ENCODE results near the gene TVP23C. TPM values are rescaled to one million over a fixed set of nuclear protein-coding genes. Genes with fewer than 3 reads are reported as not detected.
"Not testable (repeated sequence)": the region's sequence is repeated elsewhere in the genome, so short reads cannot be mapped to it uniquely, and the experiment has no call there.

Gene TVP23C
- total RNA-seq, 5 donors from 2014 or later (not counting 1 experiment from before 2014, with no cell fraction given): 9.6 to 27.3 (median 17.8) TPM

- H3K4me1 ChIP-seq (ENCODE audit: control insufficient read depth in 1 of 2, extremely low read depth in 1 of 2, insufficient read depth in 2 of 2, low read length in 2 of 2); H3K27ac Mint-ChIP-seq; H3K27me3 Mint-ChIP-seq; H3K9me3 Mint-ChIP-seq; H3K36me3 ChIP-seq (ENCODE audit: control insufficient read depth in 2 of 2, extremely low read depth in 1 of 2, insufficient read depth in 1 of 2, low read length in 1 of 2); H3K27ac ChIP-seq (ENCODE audit: low read length); DNase-seq; H3K4me3 Mint-ChIP-seq; H3K4me1 Mint-ChIP-seq; ATAC-seq (replicated peaks in 1 of 4); H3K9me3 ChIP-seq; POLR2A ChIA-PET; H3K27me3 ChIP-seq (replicated peaks in 1 of 2; ENCODE audit: control insufficient read depth in 2 of 2, extremely low read depth in 1 of 2, insufficient read depth in 2 of 2, low read length in 1 of 2); CTCF ChIA-PET; H3K4me3 ChIP-seq (ENCODE audit: control insufficient read depth in 1 of 2, extremely low read depth in 1 of 2, low read length in 1 of 2): not testable (repeated sequence)
- H3K36me3 Mint-ChIP-seq: peaks cover 26% of the 10 kb centered on the region
- WGBS (ENCODE audit: insufficient coverage): no CpG with 5 or more reads among the region's 3 CpGs
Measured at GRCh38 chr17:15533122-15533521, 30.2 kb downstream of the TVP23C start.

GRCh38 chr17:15526292-15527218 lies 36.7 kb downstream of the TVP23C start:
- H3K4me1 ChIP-seq (ENCODE audit: control insufficient read depth in 1 of 2, extremely low read depth in 1 of 2, insufficient read depth in 2 of 2, low read length in 2 of 2); H3K4me1 Mint-ChIP-seq; H3K27ac Mint-ChIP-seq; H3K4me3 Mint-ChIP-seq; H3K4me3 ChIP-seq (ENCODE audit: control insufficient read depth in 1 of 2, extremely low read depth in 1 of 2, low read length in 1 of 2); H3K27me3 Mint-ChIP-seq; H3K9me3 ChIP-seq; H3K27me3 ChIP-seq (replicated peaks in 1 of 2; ENCODE audit: control insufficient read depth in 2 of 2, extremely low read depth in 1 of 2, insufficient read depth in 2 of 2, low read length in 1 of 2); H3K9me3 Mint-ChIP-seq; POLR2A ChIA-PET; H3K36me3 ChIP-seq (ENCODE audit: control insufficient read depth in 2 of 2, extremely low read depth in 1 of 2, insufficient read depth in 1 of 2, low read length in 1 of 2); H3K27ac ChIP-seq (ENCODE audit: low read length): not testable (repeated sequence)
- WGBS (ENCODE audit: insufficient coverage): no CpG with 5 or more reads among the region's 8 CpGs
- ATAC-seq (replicated peaks in 1 of 4) (peak in 2 of 4 experiments; percentile 44 to 58), DNase-seq (peak in 1 of 35 experiments; percentile 32)
- CTCF ChIA-PET: interaction anchor here in 1 of 2 donors (0.6 kb wide), 1 partner anchor 15 kb away, joined by 3 read pairs; no protein-coding TSS in a partner anchor
- peaks cover 14% of the 10 kb centered on the region for H3K36me3 Mint-ChIP-seq

DNA sequence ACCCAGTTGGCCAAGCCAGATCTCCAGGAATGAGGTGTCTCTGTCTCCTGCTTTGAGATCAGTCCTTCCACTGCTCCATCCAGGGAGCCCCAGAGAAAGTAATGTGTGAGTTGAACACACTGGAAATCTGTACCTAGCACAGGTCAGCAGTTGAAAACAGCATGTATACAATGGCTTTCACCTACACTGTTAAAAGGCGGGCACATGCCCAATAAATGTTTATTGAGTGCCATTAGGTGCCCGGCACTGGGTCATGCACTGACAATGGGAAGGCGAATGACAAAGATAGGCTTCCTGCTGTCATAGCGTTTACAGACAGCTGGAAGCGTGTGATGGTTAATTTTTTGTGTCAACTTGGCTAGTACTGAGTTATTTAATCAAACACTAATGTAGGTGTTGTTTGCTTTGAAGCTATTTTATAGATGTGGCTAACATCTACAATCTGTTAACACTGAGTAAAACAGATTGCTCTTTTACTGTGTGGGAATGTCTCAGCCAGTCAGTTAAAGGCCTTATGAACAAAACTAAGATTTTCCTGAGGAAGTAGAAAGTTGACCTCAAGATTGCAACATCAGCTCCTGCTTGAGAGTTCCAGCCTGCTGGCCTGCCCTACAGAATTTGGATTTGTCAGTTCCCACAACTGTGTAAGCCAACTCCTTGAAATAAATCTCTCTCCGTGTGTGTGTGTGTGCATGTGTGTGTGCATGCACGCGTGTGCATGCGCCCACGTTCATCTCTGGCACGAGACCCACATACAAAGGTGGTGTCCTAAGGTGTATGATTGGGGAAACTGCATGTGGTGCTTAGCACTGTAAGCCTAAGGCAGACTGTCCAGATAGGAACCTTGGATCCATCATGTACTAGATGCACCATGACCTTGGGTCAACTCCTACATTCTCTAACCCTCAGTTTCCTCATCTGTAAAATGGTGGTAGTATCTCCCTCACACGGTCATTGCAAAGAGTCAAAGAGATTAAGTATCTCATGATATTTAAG lies 38.0 kb downstream of the TVP23C start:
- ATAC-seq (replicated peaks in 1 of 4); H3K4me1 ChIP-seq (ENCODE audit: control insufficient read depth in 1 of 2, extremely low read depth in 1 of 2, insufficient read depth in 2 of 2, low read length in 2 of 2); CTCF ChIA-PET; H3K4me3 ChIP-seq (ENCODE audit: control insufficient read depth in 1 of 2, extremely low read depth in 1 of 2, low read length in 1 of 2); H3K27me3 Mint-ChIP-seq; H3K27ac Mint-ChIP-seq; H3K36me3 Mint-ChIP-seq; H3K4me1 Mint-ChIP-seq; H3K36me3 ChIP-seq (ENCODE audit: control insufficient read depth in 2 of 2, extremely low read depth in 1 of 2, insufficient read depth in 1 of 2, low read length in 1 of 2); POLR2A ChIA-PET; H3K27ac ChIP-seq (ENCODE audit: low read length); DNase-seq; H3K27me3 ChIP-seq (replicated peaks in 1 of 2; ENCODE audit: control insufficient read depth in 2 of 2, extremely low read depth in 1 of 2, insufficient read depth in 2 of 2, low read length in 1 of 2); H3K9me3 ChIP-seq; H3K4me3 Mint-ChIP-seq; H3K9me3 Mint-ChIP-seq: not testable (repeated sequence)
- WGBS (ENCODE audit: insufficient coverage): no CpG with 5 or more reads among the region's 12 CpGs

DNA sequence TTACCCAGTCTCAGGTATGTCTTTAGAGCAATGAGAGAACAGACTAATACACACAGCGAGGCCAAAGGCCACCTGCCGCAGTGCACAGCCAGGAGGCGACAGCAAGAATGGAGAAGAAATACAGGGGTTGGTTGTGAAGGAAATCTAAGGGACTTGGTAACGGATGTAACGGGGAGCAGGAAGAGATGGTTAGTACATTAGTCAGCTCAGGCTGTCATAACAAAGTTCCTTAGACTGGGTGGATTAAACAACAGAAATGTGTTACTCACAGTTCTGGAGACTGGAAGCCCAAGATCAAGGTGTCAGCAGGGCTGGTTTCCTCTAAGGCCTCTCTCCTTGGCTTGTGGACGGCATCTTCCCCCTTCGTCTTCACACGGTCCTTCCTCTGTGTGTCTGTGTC lies 47.1 kb downstream of the TVP23C start:
- Mint-ChIP-seq H3K4me1 (no peaks in the 10 kb centered on the region), H3K36me3 (peaks cover 40% of the 10 kb centered on the region), H3K27ac (no peak overlapping the region), H3K4me3 (no peak overlapping the region), H3K27me3 (no peaks in the 10 kb centered on the region), H3K9me3 (no peaks in the 10 kb centered on the region)
- no peak for ATAC-seq (replicated peaks in 1 of 4)
- CTCF ChIA-PET: no interaction called here
- Histone ChIP-seq H3K27ac (ENCODE audit: low read length) (no peak overlapping the region), H3K4me1 (ENCODE audit: control insufficient read depth in 1 of 2, extremely low read depth in 1 of 2, insufficient read depth in 2 of 2, low read length in 2 of 2) (no peaks in the 10 kb centered on the region), H3K4me3 (ENCODE audit: control insufficient read depth in 1 of 2, extremely low read depth in 1 of 2, low read length in 1 of 2) (no peak overlapping the region), H3K27me3 (replicated peaks in 1 of 2; ENCODE audit: control insufficient read depth in 2 of 2, extremely low read depth in 1 of 2, insufficient read depth in 2 of 2, low read length in 1 of 2) (no peaks in the 10 kb centered on the region), H3K9me3 (no peaks in the 10 kb centered on the region), H3K36me3 (ENCODE audit: control insufficient read depth in 2 of 2, extremely low read depth in 1 of 2, insufficient read depth in 1 of 2, low read length in 1 of 2) (peaks cover 10 to 18% of the 10 kb centered on the region in 2 donors)
- DNase-seq: no peak
- 97% methylated on average over 5 of the region's 8 CpGs for WGBS (ENCODE audit: insufficient coverage)
- POLR2A ChIA-PET: no interaction called here

DNA sequence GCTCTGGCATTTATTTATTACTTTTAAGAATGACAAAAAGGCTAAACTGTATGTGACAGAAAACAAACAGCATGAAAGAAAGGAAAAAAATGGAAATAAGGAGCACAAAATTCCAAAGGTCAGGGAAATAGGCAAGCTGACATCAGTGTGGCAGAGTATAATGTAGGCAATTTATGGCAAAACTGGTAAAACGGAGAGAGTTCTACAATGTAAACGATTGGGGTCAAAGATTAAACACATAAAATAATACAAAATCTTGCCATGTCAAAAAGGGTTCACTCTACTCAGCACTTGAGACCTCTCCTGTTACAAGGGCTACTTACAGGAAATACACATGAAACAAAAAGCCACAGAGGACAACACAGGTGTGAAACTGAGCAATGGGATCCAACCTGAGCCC lies 48.8 kb downstream of the TVP23C start:
- no peaks in the 10 kb centered on the region for H3K27me3 ChIP-seq (replicated peaks in 1 of 2; ENCODE audit: control insufficient read depth in 2 of 2, extremely low read depth in 1 of 2, insufficient read depth in 2 of 2, low read length in 1 of 2)
- H3K4me3 Mint-ChIP-seq: no peak overlapping the region
- DNase-seq (no peak), ATAC-seq (replicated peaks in 1 of 4) (no peak)
- H3K36me3 ChIP-seq (ENCODE audit: control insufficient read depth in 2 of 2, extremely low read depth in 1 of 2, insufficient read depth in 1 of 2, low read length in 1 of 2): peaks cover 10 to 18% of the 10 kb centered on the region in 2 donors
- no CpG with 5 or more reads among the region's 2 CpGs for WGBS (ENCODE audit: insufficient coverage)
- H3K36me3 Mint-ChIP-seq: peaks cover 47% of the 10 kb centered on the region
- no peak overlapping the region for H3K27ac ChIP-seq (ENCODE audit: low read length)
- no peak overlapping the region for H3K4me3 ChIP-seq (ENCODE audit: control insufficient read depth in 1 of 2, extremely low read depth in 1 of 2, low read length in 1 of 2)
- H3K9me3 Mint-ChIP-seq: no peaks in the 10 kb centered on the region
- ChIA-PET POLR2A (no interaction called here), CTCF (interaction anchor here in 1 of 2 donors (1.3 kb wide), 1 partner anchor 256 kb away, joined by 3 read pairs; no protein-coding TSS in a partner anchor)
- H3K9me3 ChIP-seq: no peaks in the 10 kb centered on the region
- H3K27me3 Mint-ChIP-seq: no peaks in the 10 kb centered on the region
- no peaks in the 10 kb centered on the region for H3K4me1 ChIP-seq (ENCODE audit: control insufficient read depth in 1 of 2, extremely low read depth in 1 of 2, insufficient read depth in 2 of 2, low read length in 2 of 2)
- no peak overlapping the region for H3K27ac Mint-ChIP-seq
- no peaks in the 10 kb centered on the region for H3K4me1 Mint-ChIP-seq

- DNase-seq: no peak
- Histone ChIP-seq H3K4me3 (ENCODE audit: control insufficient read depth in 1 of 2, extremely low read depth in 1 of 2, low read length in 1 of 2) (no peak overlapping the region), H3K4me1 (ENCODE audit: control insufficient read depth in 1 of 2, extremely low read depth in 1 of 2, insufficient read depth in 2 of 2, low read length in 2 of 2) (no peaks in the 10 kb centered on the region), H3K27me3 (replicated peaks in 1 of 2; ENCODE audit: control insufficient read depth in 2 of 2, extremely low read depth in 1 of 2, insufficient read depth in 2 of 2, low read length in 1 of 2) (no peaks in the 10 kb centered on the region), H3K9me3 (no peaks in the 10 kb centered on the region), H3K36me3 (ENCODE audit: control insufficient read depth in 2 of 2, extremely low read depth in 1 of 2, insufficient read depth in 1 of 2, low read length in 1 of 2) (peaks cover 10 to 18% of the 10 kb centered on the region in 2 donors), H3K27ac (ENCODE audit: low read length) (no peak overlapping the region)
- H3K4me3 Mint-ChIP-seq: no peak overlapping the region
- no peak overlapping the region for H3K27ac Mint-ChIP-seq
- WGBS (ENCODE audit: insufficient coverage): 95% methylated on average over 8 of the region's 9 CpGs
- no peaks in the 10 kb centered on the region for H3K9me3 Mint-ChIP-seq
- H3K4me1 Mint-ChIP-seq: no peaks in the 10 kb centered on the region
- ChIA-PET POLR2A (no interaction called here), CTCF (interaction anchor here (0.5 to 1.3 kb wide), 2 partner anchors 44 to 256 kb away, joined by 3 read pairs; no protein-coding TSS in a partner anchor)
- H3K36me3 Mint-ChIP-seq: peaks cover 44% of the 10 kb centered on the region
- ATAC-seq (replicated peaks in 1 of 4): no peak
- H3K27me3 Mint-ChIP-seq: no peaks in the 10 kb centered on the region
Measured at GRCh38 chr17:15513856-15514459, 49.3 kb downstream of the TVP23C start.
